NCI-H748 treated with DMSO at 0.1 percent for 48 hours (cell line): ENCODE results near the gene KLHL29.

Experiments used
- DNase-seq: peaks from one replicate; lab custom pipeline; 2025; lab: John Stamatoyannopoulos, UW

KLHL29 gene

DNA sequence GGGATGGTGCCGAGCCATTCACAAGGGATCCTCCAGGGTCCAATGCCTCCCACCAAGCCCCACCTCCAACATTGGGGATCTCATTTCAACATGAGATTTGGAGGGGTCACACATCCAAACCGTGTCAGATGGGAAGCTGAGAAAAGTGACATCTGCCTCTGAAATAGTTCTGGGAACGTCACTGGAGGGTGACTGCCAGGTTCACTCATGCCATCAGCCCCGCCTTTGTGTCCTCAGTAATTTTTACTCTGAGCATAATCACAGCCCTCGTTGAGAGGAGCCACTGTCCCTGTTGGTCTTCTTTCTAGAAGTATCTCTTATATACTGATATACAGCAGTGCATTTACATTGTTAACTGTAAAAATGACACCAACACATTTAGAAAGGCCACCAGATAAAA lies 67.4 kb downstream of the KLHL29 start:
- no peak for DNase-seq

GRCh38 chr2:23452853-23453420 lies 68.0 kb downstream of the KLHL29 start:
- DNase-seq: no peak

DNA sequence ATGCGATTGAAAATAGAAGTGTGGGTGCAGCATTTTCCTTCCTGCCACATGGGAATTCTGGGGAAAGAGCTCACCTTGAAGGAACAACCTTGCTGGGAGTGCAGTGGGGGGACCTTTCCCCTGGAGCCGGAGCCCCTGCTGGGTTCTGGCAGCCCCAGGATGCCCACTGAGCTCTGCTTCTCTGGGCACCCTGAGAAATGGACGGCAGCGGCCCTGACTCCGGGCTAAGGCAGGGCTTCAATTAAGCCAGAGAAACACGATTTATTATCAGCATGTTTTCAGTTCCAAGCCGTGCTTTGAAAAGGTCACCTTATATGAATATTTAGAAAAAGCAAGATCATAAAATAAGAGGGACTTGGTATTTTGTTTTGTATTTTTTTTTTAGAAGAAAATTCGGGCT lies 68.5 kb downstream of the KLHL29 start:
- no peak for DNase-seq

GRCh38 chr2:23453836-23454460 lies 69.0 kb downstream of the KLHL29 start:
- DNase-seq: no peak

DNA sequence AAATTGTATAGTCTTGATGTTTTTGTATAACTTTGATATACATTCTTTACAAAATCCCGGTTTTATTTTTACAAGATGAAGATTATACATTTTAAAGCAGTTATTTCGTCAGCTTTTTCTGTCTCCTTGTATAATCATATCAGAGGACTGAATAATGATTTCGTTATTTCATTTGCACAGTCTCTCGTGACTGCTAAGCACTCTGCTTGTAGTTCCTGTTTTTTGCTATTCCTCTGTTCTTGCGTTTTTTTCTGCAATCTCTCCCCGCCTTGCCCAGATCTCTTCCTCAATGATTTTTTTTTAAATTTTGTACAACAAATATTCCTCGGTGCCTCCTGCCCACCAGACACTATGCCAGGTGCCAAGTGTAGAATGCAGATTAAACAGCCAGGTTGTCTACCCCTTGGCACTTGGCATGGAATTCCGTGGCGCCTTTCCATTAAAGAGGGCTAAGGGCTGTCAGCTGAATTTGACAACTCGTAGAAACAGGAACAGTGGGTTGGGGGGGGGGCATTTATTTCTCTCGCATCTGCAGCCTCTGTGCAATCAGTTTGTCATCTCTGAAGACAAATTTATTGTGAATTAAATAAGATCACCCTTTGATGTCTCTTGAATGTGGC lies 69.6 kb downstream of the KLHL29 start:
- no peak for DNase-seq

DNA sequence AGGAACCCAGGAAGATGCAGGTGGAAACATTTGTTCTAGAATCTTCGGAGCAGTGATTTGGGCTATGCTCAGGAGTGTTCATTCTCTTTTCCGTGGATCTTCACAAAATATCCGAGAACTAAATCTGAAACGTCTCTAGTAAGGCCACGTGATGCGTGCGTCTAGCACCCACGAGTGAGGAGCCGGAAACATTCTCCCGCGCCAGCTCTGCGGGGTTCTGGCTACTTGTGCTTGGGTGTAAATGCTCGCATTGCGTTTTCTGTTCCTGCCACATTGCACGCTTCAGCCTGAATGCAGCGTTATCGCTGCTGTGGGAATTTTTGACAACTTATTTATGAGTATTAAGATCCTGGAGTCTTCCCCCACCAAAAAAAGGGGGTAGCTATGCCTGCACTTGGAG lies 71.4 kb downstream of the KLHL29 start:
- no peak for DNase-seq

DNA sequence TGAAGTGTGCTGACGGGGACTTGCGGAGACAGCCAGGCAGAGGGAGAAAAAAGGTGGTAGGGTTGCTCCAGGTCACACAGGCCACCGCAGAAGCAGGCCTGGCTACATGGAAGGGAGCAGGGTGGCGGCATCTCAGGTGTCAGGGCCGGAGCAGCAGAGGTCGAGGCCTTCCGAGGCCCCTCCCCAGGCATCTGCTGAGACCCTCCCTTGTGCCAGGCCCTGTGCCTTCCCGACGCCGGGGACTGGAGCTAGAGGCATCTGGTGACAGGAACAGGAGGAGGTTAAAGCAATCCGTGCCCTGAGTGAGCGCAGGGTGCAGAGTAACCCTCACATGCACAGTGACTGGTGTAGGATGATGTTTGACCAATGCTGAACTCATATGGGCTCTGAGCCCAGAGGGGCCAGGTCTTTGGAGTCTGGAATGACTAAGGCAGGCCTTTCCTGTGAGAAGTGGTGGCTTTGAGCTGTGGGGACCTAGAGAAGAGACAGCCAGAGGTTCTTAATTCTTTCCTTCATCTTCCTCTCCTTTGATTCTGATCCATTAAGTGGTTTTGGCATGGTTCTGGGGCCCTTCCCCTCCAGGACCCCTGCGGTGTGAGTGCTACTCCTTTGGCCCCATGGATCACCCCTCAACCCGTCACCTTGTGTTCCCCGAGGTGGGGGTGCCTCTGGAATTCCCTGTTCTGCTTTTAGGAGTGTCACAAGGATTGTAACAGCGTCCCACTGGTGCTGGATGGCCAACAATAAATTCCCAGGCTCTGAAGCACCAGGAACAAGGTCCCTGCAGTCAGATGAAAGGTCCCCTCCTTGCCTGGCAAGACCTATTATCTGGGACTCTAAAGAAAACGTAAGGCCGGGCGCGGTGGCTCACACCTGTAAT lies 72.1 kb downstream of the KLHL29 start:
- DNase-seq: no peak

DNA sequence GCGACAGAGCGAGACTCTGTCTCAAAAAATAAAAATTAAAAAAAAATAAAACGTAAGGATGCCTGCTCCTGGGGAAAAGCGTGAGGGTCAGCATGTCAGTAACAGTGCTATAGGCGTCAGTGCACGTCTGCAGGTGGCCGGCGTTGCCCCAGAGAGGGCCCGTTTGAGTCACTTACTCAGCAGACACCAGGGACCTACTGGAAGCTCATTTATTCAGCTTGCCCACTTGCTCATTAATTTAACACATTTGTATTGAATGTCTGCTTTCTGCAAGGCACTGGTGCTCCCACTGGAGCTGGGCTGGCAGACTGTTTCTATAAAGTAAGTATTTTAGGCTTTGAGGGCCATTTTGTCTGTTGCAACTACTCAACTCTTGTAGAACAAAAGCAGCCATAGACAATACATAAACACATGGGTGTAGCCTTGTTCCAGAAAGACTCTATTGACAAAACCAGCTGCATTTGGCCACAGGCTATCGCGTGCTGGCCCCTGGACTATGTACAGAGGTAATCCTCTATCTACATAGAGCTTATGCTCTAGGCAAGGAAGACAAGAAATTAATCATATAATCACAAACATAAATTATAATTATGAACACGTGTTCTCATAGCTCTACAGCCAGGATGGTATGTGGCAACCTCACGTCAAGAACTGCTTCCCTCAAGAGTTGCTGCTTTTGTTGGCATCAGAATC lies 73.2 kb downstream of the KLHL29 start:
- DNase-seq: no peak

- DNase-seq: no peak
Observed at GRCh38 chr2:23459032-23459431, 74.1 kb downstream of the KLHL29 start.

DNA sequence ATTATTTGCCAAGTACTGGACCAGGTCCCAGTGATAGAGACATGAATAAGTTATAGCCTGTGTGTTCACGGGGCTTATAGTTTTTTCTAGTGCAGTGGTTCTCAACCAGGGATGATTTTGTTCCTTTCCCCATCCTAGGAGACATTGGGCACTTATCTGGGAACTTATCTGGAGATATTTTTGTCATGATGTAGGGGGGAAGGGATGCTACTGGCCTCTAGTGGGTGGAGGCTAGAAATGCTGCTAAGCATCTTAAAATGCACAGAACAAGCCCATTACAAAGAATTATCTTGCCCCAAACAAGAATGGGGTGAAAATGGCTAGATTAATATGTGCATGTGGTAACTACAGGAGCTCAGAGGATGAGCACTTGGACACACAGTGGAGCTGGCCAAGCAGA lies 75.2 kb downstream of the KLHL29 start:
- DNase-seq: no peak

- DNase-seq: no peak
Observed at GRCh38 chr2:23460993-23461392, 76.0 kb downstream of the KLHL29 start.

- DNase-seq: no peak
Observed at GRCh38 chr2:23464156-23464555, 79.2 kb downstream of the KLHL29 start.

- DNase-seq: no peak
Observed at GRCh38 chr2:23464905-23465537, 80.0 kb downstream of the KLHL29 start.

- DNase-seq: no peak
Observed at GRCh38 chr2:23465936-23466335, 81.0 kb downstream of the KLHL29 start.

- DNase-seq: no peak
Observed at GRCh38 chr2:23467618-23468017, 82.6 kb downstream of the KLHL29 start.

GRCh38 chr2:23468474-23469141 lies 83.6 kb downstream of the KLHL29 start:
- no peak for DNase-seq

DNA sequence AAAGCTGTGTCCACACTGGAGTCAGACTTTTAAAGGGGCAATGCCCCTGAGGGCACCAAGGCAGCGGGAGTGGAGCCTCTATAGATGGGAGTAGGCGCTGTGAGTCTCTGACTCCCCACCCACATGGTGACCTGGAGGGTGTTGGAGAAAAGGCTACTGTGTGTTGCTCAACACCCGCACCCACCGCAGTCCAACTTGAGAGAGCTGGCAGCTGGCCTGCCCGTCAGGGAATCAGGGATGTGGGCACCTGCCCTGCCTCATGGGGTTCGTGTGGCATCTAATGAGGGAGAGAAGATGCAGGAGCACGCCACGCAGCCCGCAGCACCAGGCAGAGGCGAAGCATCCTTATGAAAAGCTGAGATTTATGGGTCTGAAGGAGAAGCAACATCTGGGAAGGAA lies 84.2 kb downstream of the KLHL29 start:
- no peak for DNase-seq

- DNase-seq: no peak
Observed at GRCh38 chr2:23475036-23475435, 90.1 kb downstream of the KLHL29 start.

DNA sequence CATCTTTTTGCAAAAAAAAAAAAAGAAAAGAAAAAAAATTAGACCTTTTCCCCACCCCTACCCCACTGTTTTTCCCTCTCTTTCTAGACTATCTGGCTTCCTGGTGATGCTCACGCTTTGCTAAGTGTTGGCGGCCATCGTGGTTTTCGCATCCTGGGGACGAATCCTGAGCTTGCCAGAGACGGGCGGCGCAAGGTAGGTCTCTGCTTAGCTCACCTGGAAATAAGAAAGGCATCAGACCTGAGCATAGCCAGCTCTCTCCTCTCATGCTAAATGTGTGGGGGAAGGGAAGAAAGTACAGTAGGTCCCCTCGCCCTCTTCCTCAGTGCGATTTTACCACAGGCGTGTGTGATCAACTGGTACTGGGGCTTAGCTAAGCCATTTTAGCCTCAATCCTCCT lies 90.5 kb downstream of the KLHL29 start:
- DNase-seq: no peak

DNA sequence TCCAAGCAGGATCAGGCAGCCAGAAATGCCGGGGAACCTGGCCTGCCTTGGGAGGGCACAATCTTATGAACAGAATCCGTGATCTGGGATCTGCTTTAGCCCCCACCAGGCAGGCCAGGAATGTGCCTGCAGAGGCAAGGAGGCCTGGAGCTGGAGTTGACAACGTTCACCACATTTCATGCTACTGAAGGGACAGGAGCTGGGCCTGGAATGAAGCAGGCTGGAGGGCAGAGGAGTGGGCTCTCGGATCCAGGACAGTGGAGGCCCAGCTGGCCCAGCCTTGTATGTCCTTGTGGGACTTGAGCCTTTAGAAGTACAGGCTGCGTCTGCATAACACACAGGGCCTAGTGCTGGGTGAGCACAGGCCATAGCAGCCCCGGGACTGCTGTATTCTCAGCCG lies 91.8 kb downstream of the KLHL29 start:
- no peak for DNase-seq

- DNase-seq: no peak
Observed at GRCh38 chr2:23477392-23477791, 92.4 kb downstream of the KLHL29 start.
